Activated effector memory CD4-positive, alpha-beta T cell treated with anti-CD3 and anti-CD28 coated beads, Interleukin-2, amount 50 U/mL, for 16 hours (primary cell): ENCODE data around the gene SLC9A3.
A peak's percentile ranks its signal among the peaks of the same experiment; 100 is the strongest.
"Not testable (repeated sequence)": the region's sequence is repeated elsewhere in the genome, so short reads cannot be mapped to it uniquely, and the experiment has no call there.

Source experiments
- DNase-seq: peaks from one replicate; pipeline ENCODE4 v3.0.0-alpha.2; 2020

SLC9A3 gene

DNA sequence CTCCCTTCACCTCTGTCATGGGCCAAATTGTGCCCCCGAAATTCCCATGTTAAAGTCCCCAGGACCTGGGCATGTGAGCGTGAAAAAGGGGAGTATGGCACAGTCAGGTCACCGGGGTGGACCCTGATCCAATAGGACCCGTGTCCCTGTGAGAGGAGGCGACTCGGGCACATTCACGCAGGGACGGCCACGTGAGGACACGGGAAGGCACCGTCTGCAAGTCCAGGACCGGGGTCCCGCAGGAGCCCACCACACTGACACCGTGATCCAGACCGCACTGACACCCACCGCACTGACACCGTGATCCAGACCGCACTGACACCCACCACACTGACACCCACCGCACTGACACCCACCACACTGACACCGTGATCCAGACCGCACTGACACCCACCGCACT is 37.7 kb downstream of the SLC9A3 start:
- DNase-seq, result not testable (repeated sequence)

DNA sequence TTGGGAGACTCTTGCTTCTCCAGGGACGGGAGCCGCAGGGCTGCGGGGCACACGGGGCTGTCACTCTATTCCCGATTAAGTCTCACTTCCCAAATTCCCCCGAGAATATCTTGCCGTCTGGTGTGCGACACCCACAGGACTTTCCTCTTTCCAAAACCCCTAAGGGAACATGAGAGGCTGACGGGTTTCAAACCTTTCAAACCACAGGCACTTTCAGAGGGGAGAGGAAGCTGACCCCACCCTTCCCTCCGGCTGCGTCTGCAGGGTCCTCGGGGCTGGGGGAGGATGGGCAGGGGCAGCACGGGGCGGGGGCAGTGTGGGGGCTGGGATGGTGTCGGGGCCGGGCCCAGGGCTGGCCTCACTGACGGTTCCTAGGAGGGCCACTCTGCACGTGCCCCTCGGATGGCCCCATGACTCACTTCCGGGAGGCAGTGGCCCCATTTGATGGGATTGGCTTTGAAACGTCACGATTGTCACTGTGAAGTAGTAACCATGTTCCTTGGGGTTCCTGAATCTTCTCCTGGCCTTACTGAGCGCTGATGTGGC is 38.2 kb downstream of the SLC9A3 start:
- DNase-seq, result no peak

DNA sequence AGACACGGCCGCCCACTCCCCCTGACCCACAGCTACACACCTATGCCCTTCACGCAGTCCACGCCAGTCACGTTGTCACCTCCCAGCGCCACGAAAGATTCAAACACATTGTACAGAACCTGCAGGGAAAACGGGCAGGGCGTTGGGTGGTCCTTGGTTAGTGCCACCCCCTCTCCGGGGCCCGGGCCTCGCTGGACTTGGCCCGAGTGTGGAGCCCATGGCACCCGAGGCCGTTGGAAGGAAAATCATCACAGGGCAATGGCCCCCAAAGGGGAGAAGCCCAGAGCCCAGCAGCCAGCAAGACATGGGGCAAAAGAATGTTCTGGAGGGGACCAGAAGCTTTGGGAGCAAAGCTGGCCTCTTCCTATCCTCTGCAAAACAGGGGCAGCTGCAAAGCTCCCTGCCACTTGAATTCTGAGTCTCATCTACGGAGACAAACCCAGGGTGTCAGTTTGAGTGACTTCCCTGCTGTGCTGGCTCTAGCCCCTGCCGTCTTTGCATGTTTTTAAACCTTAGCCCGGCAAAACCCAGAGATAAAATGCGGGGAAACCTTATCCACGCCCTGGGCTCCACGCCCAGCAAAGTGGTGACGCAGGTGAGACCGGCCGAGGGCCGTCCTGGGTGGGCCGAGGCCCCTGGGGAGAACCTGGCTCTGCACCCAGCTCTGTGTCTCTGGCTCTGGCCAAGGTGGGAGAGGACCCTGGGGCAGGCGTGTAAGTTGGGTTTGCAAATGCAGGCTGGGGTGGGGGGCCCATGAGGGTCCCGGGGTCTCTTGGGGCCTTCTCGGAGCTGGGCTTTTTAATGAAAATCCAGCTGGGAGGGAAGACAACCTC is 38.9 kb downstream of the SLC9A3 start:
- no peak for DNase-seq

DNA sequence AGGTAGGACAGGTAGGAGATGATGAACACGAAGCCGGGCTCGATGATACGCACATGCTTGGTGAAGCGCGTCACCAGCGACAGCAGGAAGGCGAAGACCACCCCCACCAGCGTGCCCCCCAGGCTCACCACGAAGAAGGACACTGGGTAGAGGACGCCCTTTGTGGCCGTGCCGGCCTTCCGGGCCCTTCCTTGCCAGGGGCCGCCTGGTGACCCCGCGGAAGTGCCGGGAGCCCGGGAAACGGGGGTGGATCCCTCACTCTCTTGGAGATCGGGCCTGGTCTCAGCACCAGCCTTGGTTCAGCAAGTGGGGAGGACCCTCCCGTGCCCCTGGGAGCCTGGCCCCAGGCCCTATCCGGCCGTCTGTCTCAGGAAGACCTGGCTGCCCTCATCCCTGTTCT is 39.7 kb downstream of the SLC9A3 start:
- no peak for DNase-seq

DNA sequence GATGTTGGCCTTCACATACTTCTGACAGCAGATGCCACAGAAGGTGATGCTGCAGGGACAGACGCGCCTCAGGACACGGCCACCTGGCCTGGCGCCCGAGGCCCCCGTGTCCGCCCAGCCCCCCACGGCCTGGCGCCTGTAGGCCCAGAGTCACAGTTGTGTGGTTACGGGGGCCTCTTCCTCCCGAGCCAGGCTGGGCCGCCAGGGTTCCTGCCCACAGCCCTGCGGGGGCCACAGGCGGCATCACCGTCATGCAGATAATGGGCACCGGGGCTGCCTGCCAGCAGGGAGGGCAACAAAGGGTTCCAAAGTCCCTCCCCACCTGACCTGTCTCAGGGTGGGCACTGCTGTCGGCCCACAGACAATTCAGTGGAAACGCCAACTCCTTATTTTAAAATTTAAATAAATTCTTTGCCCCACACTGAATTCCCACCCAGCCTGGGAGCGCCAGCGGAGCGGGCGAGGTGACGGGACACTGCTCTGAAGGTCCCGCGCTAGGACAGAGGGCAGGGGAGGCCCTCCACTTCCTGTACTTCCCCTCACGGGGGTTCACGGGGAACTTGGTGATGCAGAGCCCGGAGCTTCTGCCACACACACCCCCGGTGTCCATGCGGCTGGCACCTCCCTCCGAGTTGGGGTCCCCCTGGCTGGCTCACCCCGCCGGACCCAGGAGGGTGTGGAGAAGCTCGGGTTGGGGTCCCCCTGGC is 40.7 kb downstream of the SLC9A3 start:
- DNase-seq, result no peak

DNA sequence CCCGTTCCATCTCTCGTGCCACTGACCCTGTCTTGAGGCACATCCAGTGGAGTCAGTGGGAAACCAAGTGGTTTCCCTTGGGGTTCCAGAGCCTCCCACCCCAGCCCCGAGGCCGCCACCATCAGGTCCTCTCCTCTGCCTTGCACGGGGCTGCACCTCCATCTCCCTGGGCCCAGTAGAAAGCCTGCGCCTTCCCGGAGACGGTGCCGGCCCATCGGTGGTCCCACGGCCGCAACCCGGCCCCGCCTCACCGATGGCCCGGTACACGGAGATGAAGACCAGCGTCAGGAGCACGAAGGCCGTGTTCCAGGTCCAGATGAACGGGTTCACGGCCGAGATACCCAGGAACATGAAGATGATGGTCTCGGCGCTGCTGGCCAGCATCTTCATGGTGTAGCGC is 41.2 kb downstream of the SLC9A3 start:
- no peak for DNase-seq

DNA sequence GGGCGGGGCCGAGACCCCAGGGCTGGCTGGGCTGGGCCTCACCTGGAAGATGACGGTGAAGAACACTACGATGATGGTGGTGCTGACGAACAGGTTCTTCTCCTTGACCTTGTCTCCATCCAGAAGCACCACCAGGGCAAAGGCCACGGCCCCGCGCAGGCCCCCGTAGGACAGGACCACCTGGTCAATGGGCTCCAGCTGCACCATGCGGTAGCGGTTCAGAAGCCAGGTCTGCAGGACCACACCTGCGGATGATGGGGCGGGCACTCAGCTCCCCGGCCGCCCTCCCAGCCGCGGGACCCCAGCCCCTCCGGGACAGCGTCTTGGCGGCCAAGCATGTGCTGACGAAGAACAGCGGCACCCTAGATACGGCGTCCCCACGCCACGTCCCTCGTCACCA is 41.7 kb downstream of the SLC9A3 start:
- DNase-seq, result no peak

DNA sequence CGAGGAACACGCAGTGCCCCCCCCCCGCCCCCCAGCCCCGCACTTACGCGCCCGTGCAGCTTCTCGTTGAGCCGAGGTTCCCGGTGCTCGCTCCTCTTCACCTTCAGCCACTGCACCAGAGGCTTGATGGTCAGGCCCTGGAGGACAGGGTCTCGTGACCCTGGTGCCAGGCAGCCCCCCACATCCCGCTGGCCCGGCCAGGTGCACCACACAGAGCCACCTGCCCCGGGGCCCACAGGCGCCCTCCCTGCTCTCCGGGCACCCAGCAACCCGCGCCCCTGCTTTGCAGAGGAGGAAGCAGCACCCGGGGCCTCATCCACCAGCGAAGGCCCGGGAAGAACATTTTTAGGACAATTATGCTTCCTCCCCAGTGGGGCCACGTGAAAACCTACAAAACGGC is 42.2 kb downstream of the SLC9A3 start:
- no peak for DNase-seq

DNA sequence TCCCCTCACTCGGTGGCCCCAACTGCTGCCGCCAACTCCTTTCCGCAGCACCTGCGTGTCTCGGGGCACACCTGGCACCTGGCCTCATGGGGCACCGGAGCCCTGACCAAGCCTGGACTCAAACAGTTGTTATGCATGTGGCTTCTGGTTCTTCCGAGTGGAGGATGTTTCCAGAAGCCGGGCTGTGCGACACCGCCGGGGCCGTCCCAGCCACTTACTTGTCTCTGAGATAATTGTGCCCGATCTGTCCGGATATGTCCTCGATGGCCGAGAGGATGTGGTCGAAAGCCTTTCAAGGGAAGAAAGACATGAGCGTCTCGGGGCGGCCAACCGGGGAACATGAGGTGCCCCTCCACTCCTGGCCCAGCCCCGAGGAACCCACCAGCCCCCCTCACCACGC is 42.9 kb downstream of the SLC9A3 start:
- no peak for DNase-seq

DNA sequence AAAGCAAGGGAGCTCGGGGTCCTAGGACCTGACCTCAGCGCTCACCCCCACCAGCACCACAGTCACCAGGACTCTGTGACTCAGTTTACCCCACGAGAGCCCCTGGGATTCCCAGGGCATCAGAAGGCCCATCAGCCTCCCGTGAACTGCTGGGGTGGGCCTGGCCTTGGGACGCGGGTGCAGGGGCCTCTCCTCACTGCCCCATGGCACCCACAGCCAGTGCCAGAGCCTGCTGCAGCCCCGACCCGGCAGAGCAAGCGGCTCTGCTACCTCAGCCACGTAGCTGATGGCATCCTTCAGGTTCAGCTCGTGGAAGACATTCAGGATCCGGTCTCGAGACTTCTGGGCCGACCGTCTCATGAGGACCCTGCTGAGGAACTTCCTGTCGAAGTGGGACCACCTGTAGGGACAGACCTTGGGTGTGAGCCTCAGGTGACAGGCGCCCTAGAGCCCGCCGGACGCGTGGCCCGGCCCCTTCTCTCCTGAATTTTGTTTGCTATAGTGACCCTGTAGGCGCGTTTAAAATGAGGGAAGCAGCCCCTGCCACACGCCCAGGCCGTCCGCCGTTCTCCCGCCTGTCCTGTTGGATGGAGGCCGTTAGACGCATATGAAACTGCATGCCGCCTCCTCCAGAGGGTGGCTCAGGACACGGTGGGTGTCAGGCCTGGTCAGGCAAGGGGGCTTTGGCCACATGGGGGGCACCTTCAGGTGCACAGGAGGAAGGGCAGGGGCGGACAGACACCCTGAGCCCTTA is 44.5 kb downstream of the SLC9A3 start:
- no peak for DNase-seq

DNA sequence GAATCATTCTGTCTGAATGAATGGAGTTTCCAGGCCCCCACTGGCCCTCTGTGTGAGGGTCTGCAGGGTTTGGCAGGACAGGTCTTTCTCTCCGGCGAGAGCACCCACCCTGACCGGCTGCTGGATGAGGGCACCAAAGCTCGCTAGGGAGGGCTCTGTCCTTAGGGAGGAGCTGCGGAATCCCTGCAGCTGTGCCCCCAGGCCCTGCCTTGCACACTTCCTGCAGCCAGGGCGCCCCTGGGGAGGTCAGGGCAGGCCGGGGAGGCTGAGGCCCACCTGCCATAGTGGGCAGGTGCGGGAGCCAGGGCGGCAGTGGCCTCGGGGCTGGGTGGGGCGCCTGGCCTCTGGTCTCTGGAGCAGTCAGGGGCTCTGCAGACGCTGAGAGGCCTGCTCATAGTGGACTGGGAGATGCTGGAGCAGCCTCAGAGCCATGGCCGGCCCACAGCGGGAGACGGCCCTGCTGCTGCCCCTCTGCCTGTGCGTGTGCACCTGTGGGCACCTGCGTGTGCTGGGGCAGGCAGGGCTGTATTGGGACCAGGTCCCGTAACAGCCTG is 45.2 kb downstream of the SLC9A3 start:
- no peak for DNase-seq

DNA sequence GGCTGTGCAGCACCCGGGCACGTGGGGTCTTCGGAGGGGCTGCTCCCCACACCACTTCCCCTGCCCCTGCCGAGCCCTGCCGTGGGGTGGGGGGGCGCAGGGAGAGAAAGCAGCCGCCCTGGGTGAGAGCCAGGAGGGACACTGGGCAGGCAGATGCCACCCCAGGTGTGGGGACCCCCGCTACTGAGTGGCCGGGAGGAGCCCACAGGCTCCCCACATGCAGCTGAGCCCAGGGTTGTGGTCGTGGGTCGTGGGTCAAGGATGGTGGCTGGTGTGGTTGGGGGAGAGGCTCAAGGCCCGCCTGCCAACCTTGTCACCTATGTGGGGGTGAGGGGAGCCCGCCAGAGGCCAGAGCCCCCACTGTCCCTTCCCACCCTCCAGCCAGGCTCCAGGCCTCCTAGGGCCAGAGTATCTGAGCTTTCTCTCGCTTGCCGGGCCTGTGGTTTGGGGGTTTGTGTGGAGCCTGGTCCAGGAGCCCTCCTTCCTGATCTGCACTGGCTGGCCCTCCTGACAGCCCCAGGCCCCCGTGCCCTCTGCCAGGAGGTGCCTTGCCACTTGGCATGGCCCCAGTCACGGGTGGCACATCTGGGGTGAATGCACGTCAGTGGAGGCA is 45.8 kb downstream of the SLC9A3 start:
- no peak for DNase-seq

DNA sequence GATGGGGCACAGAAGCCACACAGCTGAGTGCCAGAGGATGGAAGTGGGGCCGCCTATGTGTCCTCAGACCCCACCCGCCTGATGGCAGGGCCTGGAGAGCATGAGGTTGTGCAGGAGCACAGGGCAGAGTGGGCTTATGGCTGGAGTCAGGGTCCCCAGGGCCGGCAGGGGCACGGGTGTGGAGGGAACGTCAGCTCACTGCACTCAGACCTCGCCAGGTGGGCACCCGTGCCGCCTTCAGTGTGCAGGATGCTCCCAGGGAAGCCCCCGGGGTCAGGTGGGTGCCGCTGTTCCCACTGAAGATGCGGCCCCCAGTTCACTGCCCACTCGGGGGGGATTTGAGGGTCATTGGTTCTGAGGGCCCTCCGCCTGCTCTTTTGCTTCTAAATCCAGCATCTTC is 46.4 kb downstream of the SLC9A3 start:
- no peak for DNase-seq

DNA sequence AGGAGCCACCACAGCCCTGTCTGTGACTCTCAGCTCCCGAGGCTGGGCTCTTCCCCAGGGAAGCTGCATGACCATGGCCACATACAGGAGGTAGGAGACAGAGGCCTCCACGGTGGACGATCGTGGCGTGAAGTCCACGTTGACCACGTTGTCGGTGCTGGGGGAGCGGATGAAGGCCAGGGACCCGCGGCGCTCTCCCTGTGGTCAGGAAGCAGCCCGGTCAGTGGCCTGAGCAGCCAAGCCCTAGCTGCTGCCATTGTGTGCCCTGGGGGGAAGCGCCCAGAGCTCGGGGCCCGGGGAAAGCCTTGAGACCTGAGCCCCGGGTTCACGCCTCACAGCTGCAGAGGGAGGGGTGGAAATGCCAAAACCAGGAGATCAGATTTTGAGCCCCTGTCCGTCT is 47.0 kb downstream of the SLC9A3 start:
- DNase-seq, result no peak

DNA sequence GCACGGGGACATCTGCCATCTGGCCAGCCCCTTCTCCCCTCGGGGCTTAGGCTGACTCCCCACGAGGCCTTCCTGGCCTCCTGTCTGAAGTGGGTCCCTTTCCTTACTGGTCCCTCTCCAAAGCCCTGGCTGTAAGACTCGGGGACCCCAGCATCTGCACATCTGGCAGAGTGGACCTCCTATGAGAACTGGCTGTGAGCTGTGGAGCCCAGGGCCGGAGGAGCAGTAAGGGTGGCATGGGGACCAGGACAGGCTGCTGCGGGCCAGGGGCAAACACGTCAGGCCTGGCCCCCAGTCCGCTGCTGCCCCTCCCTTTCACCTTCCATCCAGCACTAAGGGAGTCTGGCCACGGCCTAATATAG is 47.5 kb downstream of the SLC9A3 start:
- no peak for DNase-seq

DNA sequence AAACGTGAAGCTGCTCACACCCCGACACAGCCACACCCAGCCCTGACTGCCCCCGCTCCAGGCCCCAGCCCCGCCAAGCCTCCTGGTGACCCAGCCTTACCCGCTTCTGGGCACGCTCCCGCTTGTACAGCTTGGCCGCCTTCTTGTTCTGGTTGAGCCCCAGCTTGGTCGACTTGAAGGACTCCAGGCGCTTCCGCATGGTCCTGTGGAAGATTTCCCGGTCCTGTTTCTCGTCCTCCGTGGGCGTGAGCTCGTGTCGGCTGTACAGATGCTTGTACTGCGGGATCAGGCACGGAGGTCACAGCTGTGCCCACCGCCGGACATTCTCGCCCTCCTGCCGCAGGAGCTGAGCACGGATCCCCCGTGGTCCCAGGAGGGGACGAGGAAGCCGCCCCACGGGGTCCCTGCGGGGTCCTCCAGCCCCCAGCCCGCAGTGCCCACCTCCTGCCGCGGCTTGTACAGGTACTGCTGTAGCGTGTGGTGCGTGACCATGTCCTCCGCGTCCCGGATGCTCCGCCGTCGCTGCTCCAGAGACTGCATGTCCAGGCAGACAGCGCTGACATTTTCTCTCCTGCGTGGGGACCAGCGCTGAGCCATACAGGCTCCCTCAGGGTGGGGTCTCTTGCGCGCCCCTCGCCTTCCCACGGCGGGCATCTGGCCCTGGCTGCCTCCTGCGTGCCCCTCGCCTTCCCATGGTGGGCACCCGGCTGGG is 48.0 kb downstream of the SLC9A3 start:
- DNase-seq, result no peak

DNA sequence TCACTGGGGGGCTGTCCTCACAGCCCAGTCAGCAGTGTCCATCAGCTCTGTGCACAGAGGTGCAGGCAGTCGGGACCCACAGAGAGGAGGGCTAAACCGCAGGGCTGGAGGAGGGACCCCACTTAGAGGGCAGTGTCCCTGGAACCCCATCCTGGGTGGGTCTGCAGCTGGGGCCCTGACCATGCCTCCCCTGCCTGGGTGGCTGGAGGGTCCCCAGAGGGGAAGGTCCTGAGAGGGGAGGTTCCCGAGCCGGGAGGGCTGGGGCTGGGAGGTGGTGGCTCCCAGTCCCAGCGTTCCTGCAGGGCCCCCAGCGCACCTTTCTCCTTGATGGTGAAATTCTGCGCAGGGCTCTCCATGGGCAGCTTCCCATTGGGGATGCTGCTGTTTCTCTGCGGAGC is 48.5 kb downstream of the SLC9A3 start:
- DNase-seq, result no peak

DNA sequence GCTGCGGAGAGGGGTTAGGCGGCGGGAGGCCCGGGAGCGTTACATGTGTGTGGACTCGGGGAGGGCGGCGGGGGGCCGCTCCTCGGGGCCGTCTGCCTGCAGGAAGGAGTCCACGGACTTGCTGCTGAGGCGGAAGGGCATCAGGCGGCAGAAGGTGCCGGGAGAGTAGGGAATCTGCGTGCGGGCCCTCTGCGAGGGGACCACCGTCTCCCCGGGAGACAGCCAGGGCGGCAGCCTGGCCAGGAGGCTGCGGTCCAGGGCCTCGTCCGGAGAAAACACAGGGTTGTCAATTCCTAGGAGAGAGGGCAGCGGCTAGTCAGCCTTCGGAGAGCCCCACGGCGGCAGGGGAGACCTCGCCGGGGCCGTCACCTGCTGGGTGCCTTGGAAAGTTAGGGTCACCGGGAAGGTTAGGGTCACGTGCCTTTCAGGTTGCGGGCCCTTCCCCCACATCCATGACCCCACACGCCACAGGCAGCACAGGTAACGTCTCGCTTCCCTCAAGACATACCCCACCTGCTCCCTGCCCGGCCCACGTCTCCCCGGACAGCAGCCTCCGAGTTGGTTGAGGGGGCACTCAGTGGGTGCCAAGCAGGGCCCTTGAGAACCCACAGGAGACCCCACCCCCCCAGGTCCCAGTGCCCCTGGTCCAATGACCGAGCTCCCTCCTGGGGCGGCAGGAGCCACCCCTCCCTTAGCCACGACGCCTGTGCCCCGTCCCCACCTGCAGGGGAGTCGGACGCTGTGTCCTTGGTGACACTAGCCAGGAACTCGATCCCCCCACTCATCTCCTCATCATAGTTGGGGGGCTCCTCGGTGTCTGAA is 49.2 kb downstream of the SLC9A3 start:
- peak; percentile 68 for DNase-seq

DNA sequence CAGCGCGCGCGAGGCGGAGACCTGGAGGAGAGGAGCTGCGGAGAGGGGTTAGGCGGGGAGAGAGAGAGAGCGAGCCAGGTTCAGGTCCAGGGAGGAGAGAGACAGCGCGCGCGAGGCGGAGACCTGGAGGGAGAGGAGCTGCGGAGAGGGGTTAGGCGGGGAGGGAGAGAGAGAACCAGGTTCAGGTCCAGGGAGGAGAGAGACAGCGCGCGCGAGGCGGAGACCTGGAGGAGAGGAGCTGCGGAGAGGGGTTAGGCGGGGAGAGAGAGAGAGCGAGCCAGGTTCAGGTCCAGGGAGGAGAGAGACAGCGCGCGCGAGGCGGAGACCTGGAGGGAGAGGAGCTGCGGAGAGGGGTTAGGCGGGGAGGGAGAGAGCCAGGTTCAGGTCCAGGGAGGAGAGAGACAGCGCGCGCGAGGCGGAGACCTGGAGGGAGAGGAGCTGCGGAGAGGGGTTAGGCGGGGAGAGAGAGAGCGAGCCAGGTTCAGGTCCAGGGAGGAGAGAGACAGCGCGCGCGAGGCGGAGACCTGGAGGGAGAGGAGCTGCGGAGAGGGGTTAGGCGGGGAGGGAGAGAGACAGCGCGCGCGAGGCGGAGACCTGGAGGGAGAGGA is 49.9 kb downstream of the SLC9A3 start:
- not testable (repeated sequence) for DNase-seq

DNA sequence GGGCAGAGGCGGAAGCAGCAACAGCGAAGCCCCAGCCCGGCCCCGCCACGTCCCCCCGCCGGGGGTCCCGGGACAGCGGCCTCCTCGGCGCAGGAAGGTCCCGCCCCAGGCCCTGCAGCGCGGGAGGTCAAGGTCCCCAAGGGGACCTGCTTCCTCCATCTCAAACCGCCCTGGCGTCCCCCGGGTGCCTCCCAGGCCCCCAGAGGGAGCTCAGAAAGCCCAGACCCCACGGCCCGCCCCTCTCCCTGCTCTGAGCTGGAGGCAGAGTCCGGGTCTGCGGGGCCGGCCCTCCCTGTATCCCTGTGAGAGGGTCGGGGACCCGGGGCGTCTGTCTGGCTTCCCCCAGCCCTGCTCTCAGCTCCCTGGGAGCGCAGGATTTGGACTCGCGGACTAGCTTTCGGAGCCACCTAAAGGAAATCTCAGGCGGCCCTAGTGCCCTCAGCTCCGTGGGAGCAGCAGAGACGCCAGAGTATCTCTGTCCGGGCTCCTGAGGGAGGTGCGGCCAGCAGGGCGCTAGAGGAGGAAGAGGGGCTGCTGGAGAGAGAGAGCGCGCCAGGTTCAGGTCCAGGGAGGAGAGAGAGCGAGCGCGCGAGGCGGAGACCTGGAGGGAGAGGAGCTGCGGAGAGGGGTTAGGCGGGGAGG is 50.6 kb downstream of the SLC9A3 start:
- peak; percentile 73 for DNase-seq
